CD4-positive, alpha-beta T cell treated with Interleukin-17A for 4 hours (primary cell): ENCODE results near the gene ATF4.

Experiments
- DNase-seq: peaks from one replicate; pipeline ENCODE4 v3.0.0-alpha.2; 2020; ENCODE audit warnings: mixed read lengths

Gene ATF4

GRCh38 chr22:39530692-39531331 is 10.4 kb downstream of the ATF4 start:
- peak; percentile 24 for DNase-seq

GRCh38 chr22:39532215-39533073 is 12.1 kb downstream of the ATF4 start, which contains the start of gene RPS19BP1:
TSS of gene RPS19BP1 (minus strand) at chr22:39532748. CDS start at chr22:39532738, 10 bp downstream.
- peak; percentile 100 for DNase-seq

GRCh38 chr22:39534092-39534506 is 13.7 kb downstream of the ATF4 start:
- no peak for DNase-seq

GRCh38 chr22:39534591-39535356 is 14.4 kb downstream of the ATF4 start:
- DNase-seq = peak; percentile 86

- DNase-seq = no peak
These were observed 15.0 kb downstream of the ATF4 start for GRCh38 chr22:39535357-39535725.

GRCh38 chr22:39535831-39536449 is 15.6 kb downstream of the ATF4 start:
- no peak for DNase-seq

- no peak for DNase-seq
These were observed 16.3 kb downstream of the ATF4 start for GRCh38 chr22:39536711-39537110.

- no peak for DNase-seq
These were observed 17.6 kb downstream of the ATF4 start for GRCh38 chr22:39537975-39538374.

GRCh38 chr22:39543095-39543494 is 22.7 kb downstream of the ATF4 start:
- DNase-seq = peak; percentile 43

GRCh38 chr22:39545386-39546365 is 25.3 kb downstream of the ATF4 start:
- peak; percentile 81 for DNase-seq

- no peak for DNase-seq
These were observed 26.7 kb downstream of the ATF4 start for GRCh38 chr22:39546889-39547586.

GRCh38 chr22:39547587-39547947 is 27.2 kb downstream of the ATF4 start:
- DNase-seq = no peak

- DNase-seq = no peak
These were observed 33.1 kb downstream of the ATF4 start for GRCh38 chr22:39553429-39553828.

- DNase-seq = no peak
These were observed 33.8 kb downstream of the ATF4 start for GRCh38 chr22:39554151-39554550.

- DNase-seq = peak; percentile 70
These were observed 36.8 kb downstream of the ATF4 start for GRCh38 chr22:39556970-39557841.

- no peak for DNase-seq
These were observed 37.9 kb downstream of the ATF4 start for GRCh38 chr22:39558254-39558727.

- DNase-seq = no peak
These were observed 38.6 kb downstream of the ATF4 start for GRCh38 chr22:39558950-39559349.

- peak; percentile 25 for DNase-seq
These were observed 39.2 kb downstream of the ATF4 start for GRCh38 chr22:39559456-39560105.

GRCh38 chr22:39560127-39560526 is 39.8 kb downstream of the ATF4 start:
- no peak for DNase-seq
